ENCODE results near the gene FAM171A2. TPM values are rescaled to one million over a fixed set of nuclear protein-coding genes. Genes with fewer than 3 reads are reported as not detected.

FAM171A2 gene
- total RNA-seq, 2 donors from 2014 or later, result 45.7 to 51.9 TPM

GRCh38 chr17:44320066-44320465 is 43.6 kb downstream of the FAM171A2 start:
- no peak overlapping the region for H3K9ac ChIP-seq (ENCODE audit: extremely low read depth, low read length, poor library complexity, severe bottlenecking)
- TF ChIP-seq CTCF (conservative IDR thresholded peaks at IDR 0.05), result no peak
- H3K27me3 Mint-ChIP-seq (ENCODE audit: insufficient read depth), result peaks cover 8% of the 10 kb centered on the region

DNA sequence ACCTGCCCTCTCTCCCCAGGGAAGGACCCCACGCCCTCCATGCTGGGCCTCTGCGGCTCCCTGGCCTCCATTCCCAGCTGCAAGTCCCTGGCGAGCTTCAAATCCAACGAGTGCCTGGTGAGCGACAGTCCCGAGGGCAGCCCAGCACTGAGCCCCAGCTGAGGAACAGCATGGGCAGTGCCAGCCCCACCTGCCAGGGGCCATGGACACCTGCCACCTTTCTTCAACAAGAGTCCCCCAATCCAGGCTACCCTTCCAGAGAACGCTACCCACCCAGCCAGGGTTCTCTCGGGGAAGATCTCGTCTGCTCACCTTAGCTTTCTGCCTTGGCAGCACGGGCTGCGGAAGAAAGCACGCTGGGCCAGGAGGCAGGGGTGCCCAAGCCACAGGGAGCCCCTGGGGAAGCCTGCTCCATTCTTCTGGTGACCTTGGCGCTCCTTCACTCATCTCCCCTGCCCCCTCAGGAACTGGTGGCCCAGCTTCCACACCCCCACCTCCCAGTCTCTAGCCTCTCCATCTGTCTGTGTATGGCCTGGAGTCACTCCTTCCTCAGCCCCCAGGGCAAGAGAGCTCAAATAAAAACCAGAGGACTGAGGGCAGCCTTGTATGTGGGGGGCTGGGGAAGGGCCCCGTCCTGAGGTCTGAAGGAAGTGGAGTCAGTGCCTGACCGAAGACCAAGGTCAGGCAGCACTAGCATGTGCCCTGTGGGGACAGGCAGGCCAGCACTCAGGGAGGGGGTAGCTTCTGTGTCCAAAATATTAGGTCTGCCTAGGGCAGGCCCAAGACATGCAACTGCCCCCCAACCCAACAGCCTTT is 45.4 kb downstream of the FAM171A2 start:
- DNase-seq, result no peak
- Histone ChIP-seq H3K36me3 (ENCODE audit: control insufficient read depth, insufficient read depth, low read length) (peaks cover 29% of the 10 kb centered on the region), H3K27ac (ENCODE audit: low read depth, low read length) (no peak overlapping the region), H3K27me3 (ENCODE audit: control insufficient read depth, insufficient read depth, low read length, poor library complexity, severe bottlenecking) (peaks cover 20% of the 10 kb centered on the region), H3K4me1 (ENCODE audit: control insufficient read depth, insufficient read depth, low read length) (no peaks in the 10 kb centered on the region), H3K9ac (ENCODE audit: extremely low read depth, low read length, poor library complexity, severe bottlenecking) (no peak overlapping the region), H3K9me3 (ENCODE audit: control insufficient read depth, low read length) (no peaks in the 10 kb centered on the region), H3K4me3 (ENCODE audit: low read length) (no peak overlapping the region)
- Mint-ChIP-seq H3K4me1 (peaks cover 11% of the 10 kb centered on the region), H3K4me3 (no peak overlapping the region), H3K9me3 (no peaks in the 10 kb centered on the region), H3K27me3 (ENCODE audit: insufficient read depth) (peaks cover 24% of the 10 kb centered on the region), H3K36me3 (ENCODE audit: low read depth) (peaks cover 24% of the 10 kb centered on the region), H3K27ac (no peak overlapping the region)
- no peak for TF ChIP-seq CTCF (conservative IDR thresholded peaks at IDR 0.05)
- WGBS, 2 experiments (ENCODE audit: insufficient coverage in 1 of 2, insufficient read length in 1 of 2), result 91 to 92% methylated on average over 10 to 15 of the region's 15 CpGs

More at GRCh38 chr17:44320066-44320465, 43.6 kb downstream of the FAM171A2 start:
- Mint-ChIP-seq H3K4me1 (peaks cover 11% of the 10 kb centered on the region), H3K36me3 (ENCODE audit: low read depth) (peaks cover 24% of the 10 kb centered on the region), H3K4me3 (no peak overlapping the region), H3K9me3 (no peaks in the 10 kb centered on the region), H3K27ac (no peak overlapping the region)
- no peaks in the 10 kb centered on the region for H3K9me3 ChIP-seq (ENCODE audit: control insufficient read depth, low read length)
- H3K4me3 ChIP-seq (ENCODE audit: low read length), result no peak overlapping the region
- peaks cover 5% of the 10 kb centered on the region for H3K27me3 ChIP-seq (ENCODE audit: control insufficient read depth, insufficient read depth, low read length, poor library complexity, severe bottlenecking)
- no peaks in the 10 kb centered on the region for H3K4me1 ChIP-seq (ENCODE audit: control insufficient read depth, insufficient read depth, low read length)
- peaks cover 29% of the 10 kb centered on the region for H3K36me3 ChIP-seq (ENCODE audit: control insufficient read depth, insufficient read depth, low read length)
- 91 to 93% methylated on average over 13 to 18 of the region's 18 CpGs for WGBS, 2 experiments (ENCODE audit: insufficient coverage in 1 of 2, insufficient read length in 1 of 2)
- no peak overlapping the region for H3K27ac ChIP-seq (ENCODE audit: low read depth, low read length)
- DNase-seq, result peak; percentile 49

- Mint-ChIP-seq H3K27me3 (ENCODE audit: insufficient read depth) (peaks cover 28% of the 10 kb centered on the region), H3K27ac (no peak overlapping the region)
Observed at GRCh38 chr17:44317545-44317944, 46.1 kb downstream of the FAM171A2 start.

More at GRCh38 chr17:44317545-44317944, 46.1 kb downstream of the FAM171A2 start:
- 94 to 98% methylated on average over 6 of the region's 6 CpGs for WGBS, 2 experiments (ENCODE audit: insufficient coverage in 1 of 2, insufficient read length in 1 of 2)
- H3K4me1 ChIP-seq (ENCODE audit: control insufficient read depth, insufficient read depth, low read length), result no peaks in the 10 kb centered on the region
- Mint-ChIP-seq H3K36me3 (ENCODE audit: low read depth) (peaks cover 21% of the 10 kb centered on the region), H3K4me3 (no peak overlapping the region), H3K4me1 (peaks cover 11% of the 10 kb centered on the region), H3K9me3 (no peaks in the 10 kb centered on the region)
- H3K9me3 ChIP-seq (ENCODE audit: control insufficient read depth, low read length), result no peaks in the 10 kb centered on the region
- peaks cover 20% of the 10 kb centered on the region for H3K27me3 ChIP-seq (ENCODE audit: control insufficient read depth, insufficient read depth, low read length, poor library complexity, severe bottlenecking)
- no peak overlapping the region for H3K9ac ChIP-seq (ENCODE audit: extremely low read depth, low read length, poor library complexity, severe bottlenecking)
- no peak for TF ChIP-seq CTCF (conservative IDR thresholded peaks at IDR 0.05)
- H3K4me3 ChIP-seq (ENCODE audit: low read length), result no peak overlapping the region
- peaks cover 29% of the 10 kb centered on the region for H3K36me3 ChIP-seq (ENCODE audit: control insufficient read depth, insufficient read depth, low read length)
- H3K27ac ChIP-seq (ENCODE audit: low read depth, low read length), result no peak overlapping the region
- no peak for DNase-seq

All from endodermal cell (in vitro differentiated cells).